Tibial nerve (tissue), 4 donors: Measurements from ENCODE around the gene CXCR2. TPM values are rescaled to one million over a fixed set of nuclear protein-coding genes. Genes with fewer than 3 reads are reported as not detected.

ENCODE experiments used
- DNase-seq, 2 donors: peaks; one replicate each; pipeline ENCODE4 v3.0.0-alpha.2; 2019; ENCODE audit warnings: low spot score in 2 of 2
- H3K27ac ChIP-seq, 4 donors: fragments of 200-600 bp; sonication (generic) in 3 of 4; one replicate each; pipeline ENCODE4 v1.5.1; 2017 to 2019; ENCODE audit warnings: mild to moderate bottlenecking in 1 of 4
- H3K27me3 ChIP-seq, 2 donors: fragments of 200-600 bp; sonication (generic) in 1 of 2; one replicate each; pipeline versions ENCODE4 v1.5.1 to v1.6.0; 2017 to 2019
- H3K36me3 ChIP-seq, 3 donors: fragments of 200-600 bp; sonication (generic); one replicate each; pipeline ENCODE4 v1.5.1; 2018 to 2019
- H3K4me1 ChIP-seq, 4 donors: fragments of 200-600 bp; sonication (generic) in 3 of 4; one replicate each; pipeline ENCODE4 v1.5.1; 2017 to 2019
- H3K4me3 ChIP-seq, 4 donors: fragments of 200-600 bp; sonication (generic) in 3 of 4; one replicate each; pipeline ENCODE4 v1.5.1; 2017 to 2019; ENCODE audit warnings: mild to moderate bottlenecking in 1 of 4, moderate library complexity in 1 of 4
- H3K9me3 ChIP-seq, 4 donors: fragments of 200-600 bp; sonication (generic) in 3 of 4; one replicate each; pipeline ENCODE4 v1.5.1; 2017 to 2019
- EP300 ChIP-seq, 2 donors: sonication (generic); formaldehyde crosslinking; IDR thresholded peaks; one replicate each; pipeline ENCODE4 v1.6.1; 2017; ENCODE audit warnings: antibody characterized with exemption in 2 of 2, mild to moderate bottlenecking in 1 of 2
- POLR2A ChIP-seq, 2 donors: fragments of 450-650 bp; IDR thresholded peaks; one replicate each; pipeline ENCODE4 v1.6.1; 2017; ENCODE audit warnings: antibody characterized with exemption in 2 of 2, mild to moderate bottlenecking in 2 of 2, moderate library complexity in 2 of 2
- WGBS, 2 donors: methylation state at CpG; one replicate each; pipeline ENCODE4 v1.1.5; 2018; 5-methylcytosine and 5-hydroxymethylcytosine counted together
- total RNA-seq, 4 donors: library from RNA; depleted of rRNA; stranded (reverse); fragments of >200 nt; gene quantifications; one replicate each; pipeline ENCODE4 v1.1.0, GENCODE V29; 2016
- TF ChIP-seq, protein P1 (sequence below), 5 experiments: fragments of 200-600 bp in 3 of 5; fragments of 450-650 bp in 2 of 5; sonication (generic) in 3 of 5; IDR thresholded peaks; one replicate each; pipeline ENCODE4 v1.5.1; 2016 to 2019; ENCODE audit warnings: antibody characterized with exemption in 5 of 5, mild to moderate bottlenecking in 3 of 5, moderate library complexity in 2 of 5

CXCR2 gene
- total RNA-seq, 4 donors from 2014 or later: 0.30 TPM; not detected in 3

DNA sequence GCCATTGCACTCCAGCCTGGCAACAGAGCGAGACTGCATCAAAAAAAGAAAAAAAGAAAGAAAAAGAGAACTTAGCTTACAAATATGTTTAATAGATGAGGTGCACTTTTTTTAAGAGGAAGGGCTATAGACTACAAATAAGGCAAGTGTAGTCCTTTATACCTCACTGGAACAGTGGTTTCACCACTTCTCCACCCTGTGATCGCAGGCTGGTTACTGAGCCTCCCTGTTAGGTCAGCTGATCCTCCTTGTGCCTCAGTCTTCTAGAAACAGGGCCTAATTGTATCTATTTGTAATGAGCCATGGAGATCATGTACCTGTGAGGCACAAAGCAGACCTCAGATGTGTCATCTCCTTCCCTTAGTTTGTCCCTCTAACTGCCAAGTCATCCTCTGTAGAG, 4.5 kb downstream of the CXCR2 start:
- no peak for DNase-seq
- no peak overlapping the region for H3K27ac ChIP-seq
- no peaks in the 10 kb centered on the region for H3K27me3 ChIP-seq
- no peaks in the 10 kb centered on the region for H3K36me3 ChIP-seq
- H3K4me3 ChIP-seq: no peak overlapping the region
- no peaks in the 10 kb centered on the region for H3K9me3 ChIP-seq
- TF ChIP-seq, protein P1, sequence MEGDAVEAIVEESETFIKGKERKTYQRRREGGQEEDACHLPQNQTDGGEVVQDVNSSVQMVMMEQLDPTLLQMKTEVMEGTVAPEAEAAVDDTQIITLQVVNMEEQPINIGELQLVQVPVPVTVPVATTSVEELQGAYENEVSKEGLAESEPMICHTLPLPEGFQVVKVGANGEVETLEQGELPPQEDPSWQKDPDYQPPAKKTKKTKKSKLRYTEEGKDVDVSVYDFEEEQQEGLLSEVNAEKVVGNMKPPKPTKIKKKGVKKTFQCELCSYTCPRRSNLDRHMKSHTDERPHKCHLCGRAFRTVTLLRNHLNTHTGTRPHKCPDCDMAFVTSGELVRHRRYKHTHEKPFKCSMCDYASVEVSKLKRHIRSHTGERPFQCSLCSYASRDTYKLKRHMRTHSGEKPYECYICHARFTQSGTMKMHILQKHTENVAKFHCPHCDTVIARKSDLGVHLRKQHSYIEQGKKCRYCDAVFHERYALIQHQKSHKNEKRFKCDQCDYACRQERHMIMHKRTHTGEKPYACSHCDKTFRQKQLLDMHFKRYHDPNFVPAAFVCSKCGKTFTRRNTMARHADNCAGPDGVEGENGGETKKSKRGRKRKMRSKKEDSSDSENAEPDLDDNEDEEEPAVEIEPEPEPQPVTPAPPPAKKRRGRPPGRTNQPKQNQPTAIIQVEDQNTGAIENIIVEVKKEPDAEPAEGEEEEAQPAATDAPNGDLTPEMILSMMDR (IDR thresholded peaks at IDR 0.05): no peak
- TF ChIP-seq POLR2A (IDR thresholded peaks at IDR 0.05) (no peak), EP300 (IDR thresholded peaks at IDR 0.05) (no peak)
- peaks cover 0 to 5% (median 0%) of the 10 kb centered on the region in 4 donors for H3K4me1 ChIP-seq
- WGBS, 2 donors: 82 to 95% methylated on average over 2 of the region's 2 CpGs

DNA sequence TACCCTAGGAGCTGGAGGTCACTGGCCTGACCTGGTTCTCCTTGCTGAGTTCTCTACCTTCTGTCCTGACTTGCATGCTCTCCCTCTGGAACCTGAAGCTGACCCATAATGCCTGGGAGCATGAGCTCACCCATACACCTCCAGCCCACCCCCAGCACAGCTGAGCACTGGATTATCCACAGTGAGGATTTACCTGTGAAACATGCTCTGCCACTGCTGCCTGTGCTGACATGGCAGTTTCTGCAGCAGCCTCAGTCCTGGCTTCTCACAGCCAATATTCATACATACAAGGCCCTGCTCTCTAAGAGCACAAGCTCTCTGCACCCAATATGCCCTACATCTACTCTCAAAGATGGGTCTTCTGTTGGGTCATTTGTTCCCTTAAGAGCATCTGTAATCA, 5.0 kb downstream of the CXCR2 start:
- H3K27me3 ChIP-seq: no peaks in the 10 kb centered on the region
- no peak overlapping the region for H3K27ac ChIP-seq
- no peak for DNase-seq
- no peaks in the 10 kb centered on the region for H3K9me3 ChIP-seq
- TF ChIP-seq EP300 (IDR thresholded peaks at IDR 0.05): no peak
- TF ChIP-seq, protein P1 (IDR thresholded peaks at IDR 0.05): no peak
- TF ChIP-seq POLR2A (IDR thresholded peaks at IDR 0.05): no peak
- peaks cover 0 to 4% (median 0%) of the 10 kb centered on the region in 4 donors for H3K4me1 ChIP-seq
- H3K4me3 ChIP-seq: no peak overlapping the region
- H3K36me3 ChIP-seq: no peaks in the 10 kb centered on the region

DNA sequence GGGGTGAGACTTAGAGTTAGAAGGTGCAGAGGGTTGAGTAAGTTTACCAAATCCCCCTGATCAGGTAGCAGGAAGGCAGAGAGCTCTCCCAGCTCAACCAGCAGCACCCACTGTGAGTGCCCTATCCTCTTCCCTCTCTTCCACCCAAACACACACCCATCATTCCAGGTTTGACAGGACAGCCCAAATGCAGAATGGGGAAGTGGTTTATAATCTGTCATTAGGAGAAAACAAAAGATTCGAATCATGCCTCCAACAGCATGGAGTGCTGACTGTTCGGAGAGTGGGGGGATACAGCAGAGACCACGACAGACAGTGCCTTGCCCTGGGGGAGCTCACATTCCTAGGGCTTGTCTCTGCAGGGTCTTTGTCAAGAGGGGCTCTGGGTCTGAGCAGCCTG, 11.7 kb downstream of the CXCR2 start:
- Histone ChIP-seq H3K9me3 (no peaks in the 10 kb centered on the region), H3K4me1 (no peaks in the 10 kb centered on the region), H3K36me3 (no peaks in the 10 kb centered on the region), H3K27me3 (peaks cover 0 to 5% of the 10 kb centered on the region in 2 donors), H3K4me3 (no peak overlapping the region), H3K27ac (no peak overlapping the region)
- TF ChIP-seq EP300 (IDR thresholded peaks at IDR 0.05) (no peak), POLR2A (IDR thresholded peaks at IDR 0.05) (no peak)
- TF ChIP-seq, protein P1 (IDR thresholded peaks at IDR 0.05): no peak
- 41 to 46% methylated on average over 3 of the region's 3 CpGs for WGBS, 2 donors
- DNase-seq: no peak

DNA sequence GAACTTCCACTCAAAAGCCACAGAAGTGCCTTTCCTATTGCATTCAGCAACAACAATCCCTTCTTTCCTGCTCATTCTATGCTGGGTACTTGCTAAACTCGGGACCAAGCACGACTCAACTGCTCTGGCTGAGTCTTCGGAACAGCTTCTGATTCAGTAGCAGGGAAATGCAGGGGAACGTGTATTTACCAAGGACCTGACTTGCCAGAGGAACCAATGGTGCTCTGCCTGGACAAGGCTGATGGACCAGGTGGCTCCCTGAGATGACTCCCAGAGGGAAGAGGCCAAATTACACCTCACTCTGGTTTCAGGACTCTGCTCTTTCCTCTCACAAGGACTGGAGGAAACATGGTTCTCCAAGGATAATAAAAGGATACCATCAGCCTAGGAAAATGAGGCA, 12.2 kb downstream of the CXCR2 start:
- TF ChIP-seq POLR2A (IDR thresholded peaks at IDR 0.05) (no peak), EP300 (IDR thresholded peaks at IDR 0.05) (no peak)
- TF ChIP-seq, protein P1 (IDR thresholded peaks at IDR 0.05): no peak
- no peak for DNase-seq
- Histone ChIP-seq H3K4me3 (no peak overlapping the region), H3K4me1 (no peaks in the 10 kb centered on the region), H3K36me3 (no peaks in the 10 kb centered on the region), H3K27ac (no peak overlapping the region), H3K27me3 (peaks cover 0 to 5% of the 10 kb centered on the region in 2 donors), H3K9me3 (no peaks in the 10 kb centered on the region)
- WGBS, 2 donors: 67 to 72% methylated on average over 4 of the region's 4 CpGs

DNA sequence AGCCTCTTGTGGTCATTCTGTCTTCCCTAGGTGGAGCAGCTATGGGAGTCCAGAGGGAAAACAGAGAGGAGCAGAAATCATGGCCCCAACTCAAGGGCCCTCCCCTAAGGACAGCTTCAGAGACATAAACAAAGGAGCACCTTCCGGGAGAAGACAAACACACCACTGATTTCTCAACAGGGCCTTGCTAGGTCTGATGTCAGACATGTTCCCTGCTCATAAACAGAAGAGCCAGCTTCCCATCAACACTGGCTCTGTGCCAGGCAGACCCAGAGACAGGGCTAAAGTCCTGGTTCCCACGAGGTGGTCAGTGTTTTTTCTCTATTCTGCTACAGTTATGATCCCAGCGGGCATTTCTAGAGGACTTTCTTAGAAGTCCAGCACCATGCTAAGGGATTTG, 19.3 kb downstream of the CXCR2 start:
- TF ChIP-seq EP300 (IDR thresholded peaks at IDR 0.05) (no peak), POLR2A (IDR thresholded peaks at IDR 0.05) (no peak)
- TF ChIP-seq, protein P1 (IDR thresholded peaks at IDR 0.05): no peak
- no peak for DNase-seq
- Histone ChIP-seq H3K9me3 (peaks cover 0 to 7% (median 0%) of the 10 kb centered on the region in 4 donors), H3K27ac (no peak overlapping the region), H3K27me3 (no peaks in the 10 kb centered on the region), H3K4me1 (no peaks in the 10 kb centered on the region), H3K4me3 (no peak overlapping the region), H3K36me3 (no peaks in the 10 kb centered on the region)
- 49 to 57% methylated on average over 3 of the region's 3 CpGs for WGBS, 2 donors
